ENCODE data around the gene ZNF570.

The ZNF570 gene

DNA sequence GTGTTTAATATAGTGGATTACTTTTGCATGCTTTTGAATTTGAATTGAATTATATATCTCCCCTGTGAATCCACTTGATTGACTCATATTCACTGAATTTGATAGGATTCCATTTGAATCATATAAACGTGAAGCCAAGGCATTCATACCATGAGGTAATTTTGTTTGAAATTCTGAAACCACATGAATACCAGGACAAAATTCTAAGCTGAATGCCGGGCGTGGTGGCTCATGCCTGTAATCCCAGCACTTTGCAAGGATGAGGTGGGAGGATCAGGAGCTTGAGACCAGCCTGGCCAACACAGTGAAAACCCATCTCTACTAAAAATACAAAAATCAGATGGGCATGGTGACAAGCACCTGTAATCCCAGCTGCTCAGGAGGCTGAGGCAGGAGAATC is 42.0 kb downstream of the ZNF570 start:
- no peak overlapping the region for H2AFZ ChIP-seq (ENCODE audit: low read depth, low read length, severe bottlenecking)
- H3K9ac ChIP-seq (ENCODE audit: low read length) = no peak overlapping the region
- H3K79me2 ChIP-seq (ENCODE audit: insufficient read depth, low read length) = no peaks in the 10 kb centered on the region
- H3F3A ChIP-seq (ENCODE audit: insufficient read depth) = no peaks in the 10 kb centered on the region
- no peaks in the 10 kb centered on the region for H3K9me2 ChIP-seq (replicated peaks; ENCODE audit: insufficient read depth, low read length)
- no peaks in the 10 kb centered on the region for H4K20me1 ChIP-seq (ENCODE audit: low read depth, low read length)
- no peak for TF ChIP-seq EZH2phosphoT487 (conservative IDR thresholded peaks at IDR 0.05; ENCODE audit: low read length)
- TF ChIP-seq, protein P1, sequence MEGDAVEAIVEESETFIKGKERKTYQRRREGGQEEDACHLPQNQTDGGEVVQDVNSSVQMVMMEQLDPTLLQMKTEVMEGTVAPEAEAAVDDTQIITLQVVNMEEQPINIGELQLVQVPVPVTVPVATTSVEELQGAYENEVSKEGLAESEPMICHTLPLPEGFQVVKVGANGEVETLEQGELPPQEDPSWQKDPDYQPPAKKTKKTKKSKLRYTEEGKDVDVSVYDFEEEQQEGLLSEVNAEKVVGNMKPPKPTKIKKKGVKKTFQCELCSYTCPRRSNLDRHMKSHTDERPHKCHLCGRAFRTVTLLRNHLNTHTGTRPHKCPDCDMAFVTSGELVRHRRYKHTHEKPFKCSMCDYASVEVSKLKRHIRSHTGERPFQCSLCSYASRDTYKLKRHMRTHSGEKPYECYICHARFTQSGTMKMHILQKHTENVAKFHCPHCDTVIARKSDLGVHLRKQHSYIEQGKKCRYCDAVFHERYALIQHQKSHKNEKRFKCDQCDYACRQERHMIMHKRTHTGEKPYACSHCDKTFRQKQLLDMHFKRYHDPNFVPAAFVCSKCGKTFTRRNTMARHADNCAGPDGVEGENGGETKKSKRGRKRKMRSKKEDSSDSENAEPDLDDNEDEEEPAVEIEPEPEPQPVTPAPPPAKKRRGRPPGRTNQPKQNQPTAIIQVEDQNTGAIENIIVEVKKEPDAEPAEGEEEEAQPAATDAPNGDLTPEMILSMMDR (IDR thresholded peaks at IDR 0.05; ENCODE audit: insufficient read depth, low read length, poor library complexity, severe bottlenecking) = no peak
- no peaks in the 10 kb centered on the region for H3K27me3 ChIP-seq (ENCODE audit: low read length)
- no peaks in the 10 kb centered on the region for H3K36me3 ChIP-seq (ENCODE audit: low read length)
- no peak overlapping the region for H3K27ac ChIP-seq (ENCODE audit: low read depth, low read length)
- peaks cover 19% of the 10 kb centered on the region; the same call in 1 of the 2 replicates for H3K9me3 ChIP-seq (ENCODE audit: insufficient read depth, low read length)
- H3K4me3 ChIP-seq (ENCODE audit: insufficient read depth, low read length, poor library complexity, severe bottlenecking) = no peak overlapping the region
- no peak overlapping the region for H3K4me2 ChIP-seq (ENCODE audit: low read depth, low read length, poor library complexity, severe bottlenecking)

DNA sequence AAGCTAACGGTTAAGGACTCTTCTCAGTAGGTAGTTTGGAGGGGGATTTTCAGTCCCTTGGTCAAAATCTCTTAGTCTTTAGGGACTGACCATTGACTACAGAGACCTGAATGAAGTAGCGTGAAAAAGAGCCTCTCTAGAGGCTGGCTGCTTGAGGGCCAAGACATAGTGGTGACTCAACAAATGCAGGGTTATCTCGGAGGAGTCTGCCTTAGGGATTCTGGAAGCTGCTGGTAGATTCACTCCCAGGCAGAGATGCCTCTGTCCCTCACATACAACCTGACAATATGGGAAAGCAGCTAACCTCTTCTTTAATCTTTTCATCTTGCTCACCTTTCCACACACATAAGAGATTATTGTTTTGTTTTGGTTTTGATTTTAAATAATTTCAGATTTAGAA is 42.7 kb downstream of the ZNF570 start:
- Histone ChIP-seq H3K9me2 (replicated peaks; ENCODE audit: insufficient read depth, low read length) (no peaks in the 10 kb centered on the region), H3K9me3 (ENCODE audit: insufficient read depth, low read length) (peaks cover 13% of the 10 kb centered on the region; the same call in 1 of the 2 replicates), H3K27ac (ENCODE audit: low read depth, low read length) (no peak overlapping the region), H3K79me2 (ENCODE audit: insufficient read depth, low read length) (no peaks in the 10 kb centered on the region), H4K20me1 (ENCODE audit: low read depth, low read length) (no peaks in the 10 kb centered on the region), H2AFZ (ENCODE audit: low read depth, low read length, severe bottlenecking) (no peak overlapping the region), H3K9ac (ENCODE audit: low read length) (no peak overlapping the region), H3F3A (ENCODE audit: insufficient read depth) (no peaks in the 10 kb centered on the region), H3K27me3 (ENCODE audit: low read length) (no peaks in the 10 kb centered on the region), H3K4me3 (ENCODE audit: insufficient read depth, low read length, poor library complexity, severe bottlenecking) (no peak overlapping the region), H3K4me2 (ENCODE audit: low read depth, low read length, poor library complexity, severe bottlenecking) (no peak overlapping the region), H3K36me3 (ENCODE audit: low read length) (no peaks in the 10 kb centered on the region)
- no peak for TF ChIP-seq EZH2phosphoT487 (conservative IDR thresholded peaks at IDR 0.05; ENCODE audit: low read length)
- TF ChIP-seq, protein P1 (IDR thresholded peaks at IDR 0.05; ENCODE audit: insufficient read depth, low read length, poor library complexity, severe bottlenecking) = no peak

DNA sequence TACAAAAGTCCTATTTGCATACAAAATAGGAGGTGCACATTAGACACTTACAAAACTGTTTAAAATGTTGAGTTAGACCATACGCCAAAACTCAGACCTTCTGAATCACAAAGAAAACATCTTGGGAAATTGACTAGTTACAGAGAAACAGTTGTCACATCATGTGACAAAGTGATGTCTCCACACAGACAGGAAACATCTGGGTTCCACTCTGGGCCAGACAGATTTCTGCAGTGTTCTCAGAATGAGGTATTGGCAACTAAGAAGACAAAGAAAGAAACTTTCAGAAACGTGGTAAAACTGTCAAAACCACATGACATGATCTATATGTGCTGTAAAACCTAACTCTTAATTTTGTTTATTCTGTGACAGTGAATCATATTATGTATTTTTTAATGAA is 44.2 kb downstream of the ZNF570 start:
- Histone ChIP-seq H3K9ac (ENCODE audit: low read length) (no peak overlapping the region), H3K4me2 (ENCODE audit: low read depth, low read length, poor library complexity, severe bottlenecking) (no peak overlapping the region), H2AFZ (ENCODE audit: low read depth, low read length, severe bottlenecking) (no peak overlapping the region), H3K79me2 (ENCODE audit: insufficient read depth, low read length) (no peaks in the 10 kb centered on the region), H4K20me1 (ENCODE audit: low read depth, low read length) (no peaks in the 10 kb centered on the region), H3K27ac (ENCODE audit: low read depth, low read length) (no peak overlapping the region), H3F3A (ENCODE audit: insufficient read depth) (no peaks in the 10 kb centered on the region), H3K9me2 (replicated peaks; ENCODE audit: insufficient read depth, low read length) (no peaks in the 10 kb centered on the region), H3K27me3 (ENCODE audit: low read length) (no peaks in the 10 kb centered on the region), H3K4me3 (ENCODE audit: insufficient read depth, low read length, poor library complexity, severe bottlenecking) (no peak overlapping the region), H3K36me3 (ENCODE audit: low read length) (no peaks in the 10 kb centered on the region), H3K9me3 (ENCODE audit: insufficient read depth, low read length) (no peaks in the 10 kb centered on the region; the same call in 1 of the 2 replicates)
- TF ChIP-seq, protein P1 (IDR thresholded peaks at IDR 0.05; ENCODE audit: insufficient read depth, low read length, poor library complexity, severe bottlenecking) = no peak
- no peak for TF ChIP-seq EZH2phosphoT487 (conservative IDR thresholded peaks at IDR 0.05; ENCODE audit: low read length)

All from SU-DHL-6 (cell line).